ENCODE data around the gene LIX1L. TPM values are rescaled to one million over a fixed set of nuclear protein-coding genes. Genes with fewer than 3 reads are reported as not detected.

LIX1L gene
- total RNA-seq, 1 donor from 2014 or later: 52.2 TPM

DNA sequence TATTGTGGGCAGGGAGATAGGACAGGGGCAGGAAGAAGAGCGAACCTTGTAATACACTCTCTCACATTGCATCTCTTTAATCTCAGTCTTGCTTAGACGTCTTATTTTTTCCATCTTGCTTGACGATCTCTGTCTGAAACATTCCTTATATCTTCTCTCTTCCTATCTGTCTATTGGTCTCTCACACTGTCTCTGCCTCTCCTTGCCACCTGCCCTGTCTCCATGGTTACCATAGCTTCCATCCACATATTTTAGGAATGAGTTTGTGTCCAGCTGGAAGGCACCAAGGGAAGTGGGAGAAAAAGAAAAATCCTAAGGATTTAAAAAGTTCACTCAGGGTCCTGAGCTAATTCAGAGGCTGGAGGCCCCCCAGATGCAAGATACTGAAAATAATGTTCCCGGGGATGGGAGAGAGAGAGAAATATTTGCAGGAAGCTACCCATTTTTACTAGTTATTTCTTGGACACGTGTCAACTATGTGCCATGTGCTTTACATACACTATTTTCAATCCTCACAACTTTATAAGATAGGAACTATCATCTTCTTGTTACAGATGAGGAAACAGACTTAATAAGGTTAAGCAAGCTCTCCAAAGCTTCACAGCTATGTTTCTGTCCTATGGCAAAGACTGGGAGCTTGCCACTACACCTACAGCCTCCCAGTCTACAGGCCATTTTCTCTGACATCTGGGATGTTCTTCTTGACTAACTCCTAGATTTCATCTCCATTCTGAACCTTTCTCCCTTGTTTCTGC is 5.6 kb upstream of the LIX1L start:
- peak overlapping the region; percentile 98 for H3K27ac Mint-ChIP-seq (ENCODE audit: unreplicated experiment)
- H3K27me3 Mint-ChIP-seq (ENCODE audit: unreplicated experiment): no peaks in the 10 kb centered on the region
- H3K4me1 Mint-ChIP-seq (ENCODE audit: unreplicated experiment): peaks cover 49% of the 10 kb centered on the region
- peaks cover 4% of the 10 kb centered on the region for H3K9me3 Mint-ChIP-seq (ENCODE audit: unreplicated experiment)
- H3K36me3 Mint-ChIP-seq (ENCODE audit: unreplicated experiment): peaks cover 5% of the 10 kb centered on the region
- TF ChIP-seq, protein P1, sequence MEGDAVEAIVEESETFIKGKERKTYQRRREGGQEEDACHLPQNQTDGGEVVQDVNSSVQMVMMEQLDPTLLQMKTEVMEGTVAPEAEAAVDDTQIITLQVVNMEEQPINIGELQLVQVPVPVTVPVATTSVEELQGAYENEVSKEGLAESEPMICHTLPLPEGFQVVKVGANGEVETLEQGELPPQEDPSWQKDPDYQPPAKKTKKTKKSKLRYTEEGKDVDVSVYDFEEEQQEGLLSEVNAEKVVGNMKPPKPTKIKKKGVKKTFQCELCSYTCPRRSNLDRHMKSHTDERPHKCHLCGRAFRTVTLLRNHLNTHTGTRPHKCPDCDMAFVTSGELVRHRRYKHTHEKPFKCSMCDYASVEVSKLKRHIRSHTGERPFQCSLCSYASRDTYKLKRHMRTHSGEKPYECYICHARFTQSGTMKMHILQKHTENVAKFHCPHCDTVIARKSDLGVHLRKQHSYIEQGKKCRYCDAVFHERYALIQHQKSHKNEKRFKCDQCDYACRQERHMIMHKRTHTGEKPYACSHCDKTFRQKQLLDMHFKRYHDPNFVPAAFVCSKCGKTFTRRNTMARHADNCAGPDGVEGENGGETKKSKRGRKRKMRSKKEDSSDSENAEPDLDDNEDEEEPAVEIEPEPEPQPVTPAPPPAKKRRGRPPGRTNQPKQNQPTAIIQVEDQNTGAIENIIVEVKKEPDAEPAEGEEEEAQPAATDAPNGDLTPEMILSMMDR (IDR thresholded peaks at IDR 0.05): no peak
- DNase-seq (ENCODE audit: extremely low spot score, unreplicated experiment): no peak
- H3K4me3 Mint-ChIP-seq (ENCODE audit: unreplicated experiment): peak overlapping the region; percentile 89

GRCh38 chr1:145962157-145963102 is 4.6 kb upstream of the LIX1L start:
- TF ChIP-seq, protein P1 (IDR thresholded peaks at IDR 0.05): no peak
- H3K27me3 Mint-ChIP-seq (ENCODE audit: unreplicated experiment): no peaks in the 10 kb centered on the region
- peak overlapping the region; percentile 98 for H3K27ac Mint-ChIP-seq (ENCODE audit: unreplicated experiment)
- peaks cover 1% of the 10 kb centered on the region for H3K9me3 Mint-ChIP-seq (ENCODE audit: unreplicated experiment)
- H3K36me3 Mint-ChIP-seq (ENCODE audit: unreplicated experiment): no peaks in the 10 kb centered on the region
- no peak for DNase-seq (ENCODE audit: extremely low spot score, unreplicated experiment)
- peak overlapping the region; percentile 85 for H3K4me3 Mint-ChIP-seq (ENCODE audit: unreplicated experiment)
- H3K4me1 Mint-ChIP-seq (ENCODE audit: unreplicated experiment): peaks cover 54% of the 10 kb centered on the region

DNA sequence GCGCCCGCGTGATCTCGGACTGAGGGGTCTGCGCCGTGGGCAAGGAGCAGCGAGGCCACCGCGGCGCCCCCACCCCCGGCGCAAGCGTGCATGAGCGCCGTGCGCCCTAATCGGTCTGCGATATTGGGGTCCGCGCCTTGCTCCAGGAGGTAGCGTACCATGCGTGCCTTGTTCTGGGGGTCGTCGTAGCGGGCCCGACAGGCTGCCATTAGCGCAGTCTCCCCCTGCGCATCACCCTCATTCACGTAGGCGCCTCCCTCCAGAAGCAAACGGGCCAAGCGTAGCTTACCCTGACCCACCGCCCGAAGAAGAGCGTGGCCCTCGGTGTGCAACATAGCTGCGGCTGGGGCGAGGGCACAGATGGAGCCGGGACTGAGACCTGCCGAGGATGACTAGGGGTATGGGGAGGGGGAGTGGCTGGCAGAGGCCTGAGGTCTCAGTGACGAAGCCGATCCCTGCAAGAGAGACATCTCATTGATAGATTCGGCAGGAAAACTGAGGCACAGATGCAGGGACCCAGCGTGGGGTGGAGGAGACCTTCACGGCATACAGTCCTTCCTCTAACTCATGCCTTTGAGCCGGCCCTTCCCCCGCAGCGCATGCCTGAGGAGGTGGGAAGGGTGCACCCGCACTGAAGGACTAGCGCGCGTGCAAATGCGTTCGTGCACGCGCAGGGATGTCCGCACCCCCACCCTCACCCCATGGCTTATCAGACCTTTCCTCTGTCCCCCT is 3.8 kb upstream of the LIX1L start:
- Mint-ChIP-seq H3K4me3 (ENCODE audit: unreplicated experiment) (peak overlapping the region; percentile 85), H3K27ac (ENCODE audit: unreplicated experiment) (peak overlapping the region; percentile 28), H3K4me1 (ENCODE audit: unreplicated experiment) (peaks cover 58% of the 10 kb centered on the region), H3K9me3 (ENCODE audit: unreplicated experiment) (no peaks in the 10 kb centered on the region), H3K36me3 (ENCODE audit: unreplicated experiment) (no peaks in the 10 kb centered on the region), H3K27me3 (ENCODE audit: unreplicated experiment) (no peaks in the 10 kb centered on the region)
- TF ChIP-seq, protein P1 (IDR thresholded peaks at IDR 0.05): no peak
- no peak for DNase-seq (ENCODE audit: extremely low spot score, unreplicated experiment)

DNA sequence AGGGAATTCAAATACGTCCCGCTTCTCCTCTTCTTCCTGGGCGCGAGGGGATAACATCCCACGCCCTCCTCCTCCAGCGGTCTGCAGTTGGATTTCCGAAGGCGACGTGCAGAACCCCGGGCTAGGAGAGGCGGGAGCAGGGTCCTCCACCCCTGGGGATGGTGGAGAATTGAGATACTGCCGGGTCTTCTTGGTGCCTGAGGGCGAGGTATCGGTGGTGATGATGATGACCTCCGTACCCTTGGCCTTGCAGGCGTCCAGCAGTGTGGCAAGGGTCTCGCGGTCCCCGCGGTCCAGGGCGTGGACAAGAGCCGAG is 3.2 kb upstream of the LIX1L start:
- Mint-ChIP-seq H3K9me3 (ENCODE audit: unreplicated experiment) (no peaks in the 10 kb centered on the region), H3K27ac (ENCODE audit: unreplicated experiment) (peak overlapping the region; percentile 94), H3K4me1 (ENCODE audit: unreplicated experiment) (peaks cover 62% of the 10 kb centered on the region), H3K4me3 (ENCODE audit: unreplicated experiment) (peak overlapping the region; percentile 85), H3K36me3 (ENCODE audit: unreplicated experiment) (no peaks in the 10 kb centered on the region), H3K27me3 (ENCODE audit: unreplicated experiment) (no peaks in the 10 kb centered on the region)
- no peak for DNase-seq (ENCODE audit: extremely low spot score, unreplicated experiment)
- TF ChIP-seq, protein P1 (IDR thresholded peaks at IDR 0.05): no peak

Data from osteocyte (in vitro differentiated cells).